Mesenchymal stem cell (in vitro differentiated cells and primary cell): Measurements from ENCODE around the gene TRIM28.

Source experiments
- DNase-seq: peaks from one replicate; pipeline ENCODE4 v3.0.0-alpha.2; 2013
- H2AFZ ChIP-seq: one replicate; pipeline ENCODE4 v1.6.1; 2013; ENCODE audit warnings: low read depth, mild to moderate bottlenecking, control low read depth, inconsistent platforms, low read length, moderate library complexity
- H2AK5ac ChIP-seq: 2 replicates; pipeline ENCODE4 v1.6.1; 2013; ENCODE audit warnings: low read length, moderate library complexity, mild to moderate bottlenecking, inconsistent platforms; ENCODE audit not compliant: severe bottlenecking
- H2BK120ac ChIP-seq: one replicate; pipeline ENCODE4 v1.6.1; 2013; ENCODE audit warnings: low read depth, mild to moderate bottlenecking, inconsistent platforms, low read length, moderate library complexity
- H2BK12ac ChIP-seq, 2 experiments: one replicate each; pipeline ENCODE4 v1.6.1; 2013; ENCODE audit warnings: inconsistent platforms in 2 of 2, low read length in 2 of 2, mild to moderate bottlenecking in 2 of 2, moderate library complexity in 2 of 2, control low read depth in 1 of 2
- H2BK15ac ChIP-seq: one replicate; pipeline ENCODE4 v1.6.1; 2013; ENCODE audit warnings: mild to moderate bottlenecking, low read depth, inconsistent platforms; ENCODE audit not compliant: poor library complexity, severe bottlenecking
- H2BK5ac ChIP-seq: 2 replicates; pipeline ENCODE4 v1.6.1; 2013; ENCODE audit warnings: low read depth, mild to moderate bottlenecking, low read length, control low read depth, inconsistent platforms; ENCODE audit not compliant: poor library complexity, severe bottlenecking
- H3K14ac ChIP-seq, 2 experiments: one replicate each; pipeline ENCODE4 v1.6.1; 2013; ENCODE audit warnings: inconsistent platforms in 2 of 2, low read length in 2 of 2, control low read depth in 1 of 2, mild to moderate bottlenecking in 1 of 2, moderate library complexity in 1 of 2
- H3K18ac ChIP-seq, 2 experiments: one replicate each; pipeline ENCODE4 v1.6.1; 2013; ENCODE audit warnings: inconsistent platforms in 2 of 2, low read length in 2 of 2, control low read depth in 1 of 2, low read depth in 1 of 2, mild to moderate bottlenecking in 1 of 2
- H3K23ac ChIP-seq, 2 experiments: one replicate each; pipeline ENCODE4 v1.6.1; 2013; ENCODE audit warnings: inconsistent platforms in 2 of 2, low read length in 2 of 2, mild to moderate bottlenecking in 2 of 2, moderate library complexity in 2 of 2, control low read depth in 1 of 2
- H3K27ac ChIP-seq: 2 replicates; pipeline ENCODE4 v1.5.1; 2013; ENCODE audit warnings: mild to moderate bottlenecking, moderate library complexity, low read length, control low read depth, inconsistent platforms; ENCODE audit not compliant: poor library complexity, severe bottlenecking
- H3K27me3 ChIP-seq, 2 experiments: 2 replicates each; pipeline versions ENCODE4 v1.6.1 to v1.7.0; 2013; ENCODE audit warnings: low read length in 2 of 2, mild to moderate bottlenecking in 2 of 2, moderate library complexity in 2 of 2, control low read depth in 1 of 2, inconsistent platforms in 1 of 2; ENCODE audit not compliant: control insufficient read depth in 1 of 2, insufficient read depth in 1 of 2
- H3K36me3 ChIP-seq, 2 experiments: 2 replicates each; pipeline versions ENCODE4 v1.6.1 to v1.7.0; 2013; ENCODE audit warnings: low read length in 2 of 2, control low read depth in 1 of 2, inconsistent platforms in 1 of 2, low read depth in 1 of 2, mild to moderate bottlenecking in 1 of 2; ENCODE audit not compliant: insufficient read depth in 2 of 2, control insufficient read depth in 1 of 2
- H3K4ac ChIP-seq, 2 experiments: one replicate each; pipeline ENCODE4 v1.6.1; 2013; ENCODE audit warnings: inconsistent platforms in 2 of 2, low read length in 2 of 2, mild to moderate bottlenecking in 2 of 2, moderate library complexity in 2 of 2, control low read depth in 1 of 2, low read depth in 1 of 2
- H3K4me1 ChIP-seq: 2 replicates; pipeline ENCODE4 v1.6.1; 2013; ENCODE audit warnings: low read depth, low read length, control low read depth; ENCODE audit not compliant: control insufficient read depth, insufficient read depth
- H3K4me2 ChIP-seq: 2 replicates; pipeline ENCODE4 v1.6.1; 2013; ENCODE audit warnings: low read length, mild to moderate bottlenecking, inconsistent platforms; ENCODE audit not compliant: poor library complexity, severe bottlenecking
- H3K4me3 ChIP-seq, 2 experiments: 2 replicates each; pipeline versions ENCODE4 v1.5.1 to v1.7.0; 2013; ENCODE audit warnings: low read length in 2 of 2, mild to moderate bottlenecking in 2 of 2, control low read depth in 1 of 2, low read depth in 1 of 2; ENCODE audit not compliant: insufficient read depth in 1 of 2
- H3K79me1 ChIP-seq: replicated peaks from 2 replicates; pipeline ENCODE4 v1.6.1; 2013; ENCODE audit warnings: mild to moderate bottlenecking, control low read depth, low read length, inconsistent platforms; ENCODE audit not compliant: poor library complexity, severe bottlenecking
- H3K9ac ChIP-seq: 2 replicates; pipeline ENCODE4 v1.7.0; 2013; ENCODE audit warnings: mild to moderate bottlenecking, low read length, moderate library complexity
- H3K9me3 ChIP-seq: 2 replicates; pipeline ENCODE4 v1.7.0; 2013; ENCODE audit warnings: mild to moderate bottlenecking, low read length; ENCODE audit not compliant: control insufficient read depth
- H4K8ac ChIP-seq: one replicate; pipeline ENCODE4 v1.6.1; 2013; ENCODE audit warnings: inconsistent platforms, mild to moderate bottlenecking, low read length, moderate library complexity
- H4K91ac ChIP-seq: one replicate; pipeline ENCODE4 v1.6.1; 2013; ENCODE audit warnings: mild to moderate bottlenecking, low read length, inconsistent platforms
- WGBS: methylation state at CpG from one replicate; pipeline ENCODE4 v1.1.7; 2013; ENCODE audit warnings: mixed read lengths; 5-methylcytosine and 5-hydroxymethylcytosine counted together

Gene TRIM28

DNA sequence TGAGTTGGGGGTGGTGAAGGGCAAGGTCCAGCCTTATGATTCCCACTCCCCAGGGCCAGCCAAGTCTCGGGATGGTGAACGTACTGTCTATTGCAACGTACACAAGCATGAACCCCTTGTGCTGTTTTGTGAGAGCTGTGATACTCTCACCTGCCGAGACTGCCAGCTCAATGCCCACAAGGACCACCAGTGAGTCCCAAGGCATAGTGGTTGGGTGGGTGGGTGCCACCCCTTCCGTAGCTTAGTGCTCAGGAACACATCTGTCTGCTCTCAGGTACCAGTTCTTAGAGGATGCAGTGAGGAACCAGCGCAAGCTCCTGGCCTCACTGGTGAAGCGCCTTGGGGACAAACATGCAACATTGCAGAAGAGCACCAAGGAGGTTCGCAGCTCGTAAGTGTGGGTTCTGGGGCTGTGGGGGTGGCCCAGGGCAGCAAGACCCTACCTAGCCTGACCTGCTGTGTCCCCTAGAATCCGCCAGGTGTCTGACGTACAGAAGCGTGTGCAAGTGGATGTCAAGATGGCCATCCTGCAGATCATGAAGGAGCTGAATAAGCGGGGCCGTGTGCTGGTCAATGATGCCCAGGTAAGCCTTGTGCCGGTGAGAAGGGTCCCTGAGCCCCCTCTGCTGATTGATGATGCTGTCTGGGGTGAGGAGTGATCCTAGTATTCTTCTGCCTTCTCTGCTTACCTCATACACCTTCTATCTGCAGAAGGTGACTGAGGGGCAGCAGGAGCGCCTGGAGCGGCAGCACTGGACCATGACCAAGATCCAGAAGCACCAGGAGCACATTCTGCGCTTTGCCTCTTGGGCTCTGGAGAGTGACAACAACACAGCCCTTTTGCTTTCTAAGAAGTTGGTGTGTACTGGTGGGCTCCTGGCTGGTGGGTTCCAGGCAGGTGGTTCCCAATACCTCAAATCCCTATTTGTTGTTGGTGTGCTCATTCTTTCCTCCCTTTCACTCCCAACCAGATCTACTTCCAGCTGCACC, 3.8 kb downstream of the TRIM28 start:
- no peak for DNase-seq
- WGBS = 97% methylated on average over 17 of the region's 18 CpGs
- Histone ChIP-seq H3K79me1 (peaks cover 14% of the 10 kb centered on the region), H3K36me3 (peaks cover 67 to 68% of the 10 kb centered on the region in 2 experiments), H2BK15ac (no peak overlapping the region), H3K27ac (no peak overlapping the region), H4K8ac (no peak overlapping the region), H3K14ac (no peak overlapping the region), H3K9ac (peak overlapping the region; percentile 59), H3K4me3 (no peak overlapping the region), H2AK5ac (no peak overlapping the region), H2BK120ac (no peak overlapping the region), H2AFZ (no peak overlapping the region), H3K23ac (no peak overlapping the region), H3K18ac (no peak overlapping the region), H2BK12ac (no peak overlapping the region), H3K27me3 (peaks cover 0 to under 1% of the 10 kb centered on the region in 2 experiments), H4K91ac (no peak overlapping the region), H3K4me2 (no peak overlapping the region), H2BK5ac (no peak overlapping the region), H3K9me3 (no peaks in the 10 kb centered on the region), H3K4ac (no peak overlapping the region), H3K4me1 (peaks cover 23% of the 10 kb centered on the region)

DNA sequence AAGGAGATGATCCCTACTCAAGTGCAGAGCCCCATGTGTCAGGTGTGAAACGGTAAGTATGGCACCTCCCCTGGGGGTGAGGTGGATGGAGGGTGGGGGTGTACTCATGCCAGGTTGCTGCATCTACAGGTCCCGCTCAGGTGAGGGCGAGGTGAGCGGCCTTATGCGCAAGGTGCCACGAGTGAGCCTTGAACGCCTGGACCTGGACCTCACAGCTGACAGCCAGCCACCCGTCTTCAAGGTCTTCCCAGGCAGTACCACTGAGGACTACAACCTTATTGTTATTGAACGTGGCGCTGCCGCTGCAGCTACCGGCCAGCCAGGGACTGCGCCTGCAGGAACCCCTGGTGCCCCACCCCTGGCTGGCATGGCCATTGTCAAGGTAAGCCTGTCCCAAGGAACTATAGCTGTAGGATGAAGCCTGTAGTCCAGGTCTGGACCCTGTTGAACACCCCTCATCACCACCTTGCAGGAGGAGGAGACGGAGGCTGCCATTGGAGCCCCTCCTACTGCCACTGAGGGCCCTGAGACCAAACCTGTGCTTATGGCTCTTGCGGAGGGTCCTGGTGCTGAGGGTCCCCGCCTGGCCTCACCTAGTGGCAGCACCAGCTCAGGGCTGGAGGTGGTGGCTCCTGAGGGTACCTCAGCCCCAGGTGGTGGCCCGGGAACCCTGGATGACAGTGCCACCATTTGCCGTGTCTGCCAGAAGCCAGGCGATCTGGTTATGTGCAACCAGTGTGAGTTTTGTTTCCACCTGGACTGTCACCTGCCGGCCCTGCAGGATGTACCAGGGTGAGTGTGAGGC, 5.2 kb downstream of the TRIM28 start:
- H3K79me1 ChIP-seq = peaks cover 16% of the 10 kb centered on the region
- no peak overlapping the region for H2BK120ac ChIP-seq
- H3K27me3 ChIP-seq = no peaks in the 10 kb centered on the region
- DNase-seq = no peak
- peaks cover 76% of the 10 kb centered on the region in 2 experiments for H3K36me3 ChIP-seq
- H3K4me2 ChIP-seq = no peak overlapping the region
- no peak overlapping the region for H3K9ac ChIP-seq
- no peak overlapping the region for H2BK15ac ChIP-seq
- WGBS = over 99% methylated on average over 20 of the region's 20 CpGs
- H3K14ac ChIP-seq = no peak overlapping the region
- H3K27ac ChIP-seq = no peak overlapping the region
- no peak overlapping the region for H3K4ac ChIP-seq
- H3K9me3 ChIP-seq = no peaks in the 10 kb centered on the region
- no peak overlapping the region for H3K23ac ChIP-seq
- H4K8ac ChIP-seq = no peak overlapping the region
- no peak overlapping the region for H2BK12ac ChIP-seq
- no peak overlapping the region for H2BK5ac ChIP-seq
- H3K18ac ChIP-seq = no peak overlapping the region
- H3K4me3 ChIP-seq = no peak overlapping the region
- H2AK5ac ChIP-seq = no peak overlapping the region
- no peak overlapping the region for H4K91ac ChIP-seq
- H3K4me1 ChIP-seq = peaks cover 25% of the 10 kb centered on the region
- no peak overlapping the region for H2AFZ ChIP-seq

DNA sequence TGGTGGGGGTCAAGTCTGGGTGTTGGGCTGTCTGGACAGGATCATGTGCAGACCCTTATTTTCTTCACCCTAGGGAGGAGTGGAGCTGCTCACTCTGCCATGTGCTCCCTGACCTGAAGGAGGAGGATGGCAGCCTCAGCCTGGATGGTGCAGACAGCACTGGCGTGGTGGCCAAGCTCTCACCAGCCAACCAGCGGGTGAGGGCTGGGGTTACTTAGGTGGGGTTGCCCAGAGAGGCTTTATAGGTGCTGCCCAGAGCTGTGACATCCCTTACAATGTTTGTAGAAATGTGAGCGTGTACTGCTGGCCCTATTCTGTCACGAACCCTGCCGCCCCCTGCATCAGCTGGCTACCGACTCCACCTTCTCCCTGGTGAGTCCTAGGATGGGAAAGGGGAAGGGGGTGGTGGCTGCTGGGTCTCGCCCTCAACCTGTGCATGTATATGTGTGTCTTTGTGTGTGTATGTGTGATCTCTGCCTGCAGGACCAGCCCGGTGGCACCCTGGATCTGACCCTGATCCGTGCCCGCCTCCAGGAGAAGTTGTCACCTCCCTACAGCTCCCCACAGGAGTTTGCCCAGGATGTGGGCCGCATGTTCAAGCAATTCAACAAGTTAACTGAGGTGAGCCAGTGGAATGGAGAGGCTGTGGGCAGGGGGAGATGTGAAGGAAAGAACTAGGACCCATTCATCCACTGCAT, 5.9 kb downstream of the TRIM28 start:
- no peak overlapping the region for H2BK5ac ChIP-seq
- WGBS = 98% methylated on average over 8 of the region's 11 CpGs

More for the DNA sequence above, 5.9 kb downstream of the TRIM28 start:
- no peak overlapping the region for H2BK15ac ChIP-seq
- no peak overlapping the region for H3K4me2 ChIP-seq
- no peak overlapping the region for H2AK5ac ChIP-seq
- no peak overlapping the region for H3K18ac ChIP-seq
- no peak overlapping the region for H3K14ac ChIP-seq
- H3K9me3 ChIP-seq = no peaks in the 10 kb centered on the region
- H3K4me3 ChIP-seq = no peak overlapping the region
- H3K79me1 ChIP-seq = peaks cover 18% of the 10 kb centered on the region
- H4K8ac ChIP-seq = no peak overlapping the region
- H3K27ac ChIP-seq = no peak overlapping the region
- no peak overlapping the region for H3K9ac ChIP-seq
- H2AFZ ChIP-seq = no peak overlapping the region
- no peak overlapping the region for H2BK12ac ChIP-seq
- no peak overlapping the region for H2BK120ac ChIP-seq
- no peaks in the 10 kb centered on the region for H3K27me3 ChIP-seq
- no peak for DNase-seq
- H3K36me3 ChIP-seq = peaks cover 76% of the 10 kb centered on the region in 2 experiments
- peak overlapping the region; percentile 10 for H4K91ac ChIP-seq
- peaks cover 29% of the 10 kb centered on the region for H3K4me1 ChIP-seq
- H3K23ac ChIP-seq = no peak overlapping the region
- H3K4ac ChIP-seq = no peak overlapping the region
